ENCODE data around the gene SH3RF1.

- TF ChIP-seq, protein P1, sequence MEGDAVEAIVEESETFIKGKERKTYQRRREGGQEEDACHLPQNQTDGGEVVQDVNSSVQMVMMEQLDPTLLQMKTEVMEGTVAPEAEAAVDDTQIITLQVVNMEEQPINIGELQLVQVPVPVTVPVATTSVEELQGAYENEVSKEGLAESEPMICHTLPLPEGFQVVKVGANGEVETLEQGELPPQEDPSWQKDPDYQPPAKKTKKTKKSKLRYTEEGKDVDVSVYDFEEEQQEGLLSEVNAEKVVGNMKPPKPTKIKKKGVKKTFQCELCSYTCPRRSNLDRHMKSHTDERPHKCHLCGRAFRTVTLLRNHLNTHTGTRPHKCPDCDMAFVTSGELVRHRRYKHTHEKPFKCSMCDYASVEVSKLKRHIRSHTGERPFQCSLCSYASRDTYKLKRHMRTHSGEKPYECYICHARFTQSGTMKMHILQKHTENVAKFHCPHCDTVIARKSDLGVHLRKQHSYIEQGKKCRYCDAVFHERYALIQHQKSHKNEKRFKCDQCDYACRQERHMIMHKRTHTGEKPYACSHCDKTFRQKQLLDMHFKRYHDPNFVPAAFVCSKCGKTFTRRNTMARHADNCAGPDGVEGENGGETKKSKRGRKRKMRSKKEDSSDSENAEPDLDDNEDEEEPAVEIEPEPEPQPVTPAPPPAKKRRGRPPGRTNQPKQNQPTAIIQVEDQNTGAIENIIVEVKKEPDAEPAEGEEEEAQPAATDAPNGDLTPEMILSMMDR (IDR thresholded peaks at IDR 0.05) = no peak
- no peak for TF ChIP-seq POLR2A (IDR thresholded peaks at IDR 0.05)
Observed at GRCh38 chr4:169133932-169134331, 136.8 kb downstream of the SH3RF1 start.

Data from uterus (tissue), 2 donors.